CD4-positive, alpha-beta T cell treated with Interleukin-12 subunit alpha and Interleukin-12 subunit beta, for 1 hour (primary cell): ENCODE results near the gene WWOX.

Experiments used
- DNase-seq: peaks from one replicate; pipeline ENCODE4 v3.0.0-alpha.2; 2020

WWOX gene

DNA sequence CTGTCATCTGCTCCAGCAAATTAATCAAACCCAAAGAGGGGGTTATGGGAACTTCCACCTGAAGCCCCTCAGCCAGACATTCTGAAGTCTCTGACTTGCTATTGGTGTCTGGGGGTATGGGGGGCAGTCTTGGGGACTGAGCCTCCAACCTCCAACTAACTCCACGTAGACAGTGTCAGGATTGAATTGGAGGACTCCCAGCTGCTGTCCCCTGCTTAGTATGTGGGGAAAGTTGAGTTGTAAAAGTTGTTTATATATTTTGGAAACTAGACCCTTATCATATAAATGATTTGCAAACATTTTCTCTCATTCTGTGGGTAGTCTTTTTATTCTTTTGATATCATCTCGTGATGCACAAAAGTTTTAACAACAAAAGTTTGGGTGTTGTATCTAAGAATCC, 689.2 kb downstream of the WWOX start:
- DNase-seq, result no peak

DNA sequence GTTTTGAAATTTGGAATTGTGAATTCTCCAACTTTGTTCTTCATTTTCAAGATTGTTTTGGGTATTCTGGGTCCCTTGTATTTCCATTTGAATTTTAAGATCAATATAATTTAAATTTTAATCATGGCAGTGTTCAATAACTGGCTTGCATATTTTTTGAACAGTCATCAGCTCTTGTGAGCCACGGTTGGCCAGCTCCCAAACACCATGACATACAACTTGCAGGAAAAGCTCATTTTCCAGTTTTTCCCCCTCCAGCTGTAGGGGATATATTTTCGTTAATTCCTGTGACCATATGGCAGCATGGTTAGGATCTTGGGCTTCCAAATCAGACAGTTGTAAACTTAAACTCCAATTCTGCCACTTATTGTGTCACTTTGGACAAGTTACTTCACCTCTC, 690.1 kb downstream of the WWOX start:
- no peak for DNase-seq

DNA sequence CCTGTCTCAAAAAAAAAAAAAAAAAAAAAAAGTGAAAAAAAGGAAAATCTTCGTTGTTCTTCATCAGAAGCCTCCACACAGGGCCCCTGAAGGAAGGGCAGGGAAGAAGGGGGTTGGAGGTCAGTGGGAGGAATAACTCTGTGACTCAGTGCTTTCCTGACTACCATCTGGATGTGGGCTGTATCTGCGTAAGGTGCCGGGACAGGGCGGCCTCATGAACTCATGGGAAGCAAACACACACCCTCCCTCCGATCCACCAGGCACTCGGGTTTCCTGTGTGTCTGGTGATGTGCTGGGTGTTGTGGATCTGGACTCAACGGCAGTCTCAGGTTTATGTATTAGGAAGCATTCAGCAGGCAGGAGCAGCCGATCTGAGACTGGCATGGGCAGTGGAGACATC, 691.6 kb downstream of the WWOX start:
- no peak for DNase-seq

DNA sequence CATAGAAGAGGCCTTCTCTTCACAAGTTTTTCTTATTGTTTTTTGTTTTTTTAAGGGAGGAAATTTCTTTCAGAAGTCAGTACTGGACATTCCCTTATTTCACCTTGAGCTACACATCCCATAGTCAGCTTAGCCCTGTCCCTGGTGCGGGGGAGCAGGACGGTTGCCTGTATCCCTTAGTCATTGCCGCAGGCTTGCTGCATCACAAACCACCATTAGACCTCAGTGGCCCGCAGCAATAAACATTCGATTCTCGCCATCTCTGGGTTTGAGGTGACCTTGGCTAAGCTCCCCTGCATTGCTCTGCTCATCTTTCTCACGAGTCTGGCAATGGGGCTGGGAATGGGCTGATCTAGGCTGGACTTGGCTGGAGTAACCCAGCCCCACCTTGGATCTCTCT, 692.5 kb downstream of the WWOX start:
- DNase-seq, result no peak

DNA sequence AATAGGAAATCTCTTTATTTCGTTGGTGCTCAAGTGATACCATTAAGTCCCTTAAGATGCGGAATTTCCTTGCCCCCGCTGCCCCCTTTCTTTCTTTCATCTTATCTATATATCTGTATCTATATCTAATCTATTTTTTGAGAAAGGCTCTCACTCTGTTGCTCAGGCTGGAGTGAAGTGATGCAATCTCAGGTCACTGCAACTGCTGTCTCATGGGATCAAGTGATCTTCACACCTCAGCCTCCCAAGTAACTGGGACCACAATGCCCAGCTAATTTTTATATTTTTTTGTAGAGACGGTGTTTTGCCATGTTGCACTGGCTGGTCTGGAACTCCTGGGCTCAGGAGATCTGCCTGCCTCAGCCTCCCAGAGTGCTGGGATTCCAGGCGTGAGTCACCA, 693.5 kb downstream of the WWOX start:
- DNase-seq, result no peak

DNA sequence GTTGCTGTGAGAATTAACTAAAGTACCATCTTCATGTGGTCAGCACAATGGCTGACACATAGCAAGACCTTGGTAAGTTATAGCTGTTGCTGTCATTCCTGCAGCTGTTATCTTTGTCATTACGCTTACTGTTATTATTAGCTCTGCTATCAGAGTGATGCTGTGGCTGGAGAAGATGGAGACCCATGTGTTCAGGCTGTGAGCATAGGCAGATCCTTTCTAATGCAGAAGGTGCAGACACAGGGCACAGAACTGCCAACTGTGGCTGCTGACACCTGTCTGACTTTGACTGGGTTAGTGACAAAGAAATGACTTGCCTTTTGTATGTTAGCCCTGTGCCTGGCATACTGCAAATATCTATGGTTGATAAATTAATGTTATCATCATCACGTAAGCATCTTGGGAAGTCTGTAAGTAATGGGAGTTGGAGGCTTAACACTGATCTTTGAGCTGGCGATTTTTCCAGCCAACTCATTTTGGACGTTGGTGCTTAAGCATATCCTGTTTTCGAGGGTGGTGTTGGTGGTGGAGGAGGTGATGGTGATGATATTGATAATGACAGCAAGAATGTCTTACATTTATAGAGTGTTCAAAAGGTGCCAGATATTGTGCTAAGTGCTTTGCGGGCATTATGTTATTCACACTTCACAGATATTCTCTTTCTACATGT, 695.3 kb downstream of the WWOX start:
- peak; percentile 21 for DNase-seq

DNA sequence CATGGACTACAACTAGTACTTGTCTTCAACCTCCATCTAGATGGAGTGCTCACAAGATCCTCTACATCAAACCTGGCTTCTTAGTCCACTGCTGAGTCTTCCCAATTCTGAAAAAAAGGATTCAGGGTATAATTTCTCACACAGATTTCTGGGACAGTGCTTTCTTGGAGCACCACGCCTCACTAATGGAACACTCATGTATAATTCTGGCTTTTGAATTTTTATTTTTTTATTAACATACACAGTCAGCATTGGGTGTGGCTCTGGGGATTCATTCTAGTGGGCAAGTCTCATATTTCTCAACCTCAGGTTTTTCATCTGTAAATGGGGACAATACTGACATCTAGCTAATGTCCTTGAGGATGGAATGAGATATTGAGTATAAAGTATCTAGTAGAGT, 696.0 kb downstream of the WWOX start:
- no peak for DNase-seq

DNA sequence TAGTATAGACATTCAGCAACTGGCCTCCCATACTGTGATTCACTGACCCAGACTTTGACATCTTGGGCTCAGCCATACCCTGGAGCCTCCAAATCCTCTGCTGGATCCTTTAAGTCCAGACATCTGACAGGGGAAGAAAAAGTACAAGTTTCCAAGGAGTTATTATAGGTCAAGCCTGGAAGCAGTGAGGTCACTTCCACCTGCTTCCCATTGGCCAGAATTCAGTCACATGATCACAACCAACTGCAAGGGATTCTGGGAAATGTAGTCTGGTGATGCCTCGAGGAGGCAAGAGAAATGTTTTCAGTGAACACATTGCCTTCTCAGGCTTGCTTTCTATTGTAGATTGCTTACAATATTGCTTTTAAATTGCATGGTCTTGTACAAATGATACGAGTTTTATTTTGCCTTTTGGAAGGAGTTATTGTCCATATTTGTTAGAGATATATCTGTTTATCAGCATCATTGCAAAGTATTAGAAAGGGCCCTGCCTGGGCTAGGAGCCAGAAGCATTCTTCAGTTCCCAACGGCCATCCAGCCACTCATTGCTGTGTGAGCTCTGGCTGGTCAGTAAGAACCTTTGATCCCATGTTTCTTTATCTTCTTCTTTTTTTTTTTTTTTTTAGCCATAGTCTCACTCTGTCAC, 696.9 kb downstream of the WWOX start:
- peak; percentile 61 for DNase-seq

DNA sequence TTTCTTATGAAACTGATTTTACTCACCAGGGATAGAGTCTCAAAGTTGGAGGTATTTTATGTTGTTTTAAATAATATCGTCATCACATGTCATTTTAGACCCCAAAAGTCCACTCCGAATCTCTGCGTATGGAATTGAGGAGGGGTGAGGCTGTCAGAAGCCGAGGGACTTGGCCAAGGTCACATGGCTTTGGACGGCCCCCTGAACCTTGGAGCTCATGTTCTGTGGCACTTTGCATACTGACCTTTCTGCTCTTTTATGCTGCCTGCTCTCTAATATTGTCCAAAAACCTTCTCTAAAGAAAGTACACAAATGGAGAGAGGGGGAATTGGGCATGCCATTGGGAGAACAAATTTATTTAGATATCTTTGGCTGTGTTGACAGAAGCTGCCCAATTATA, 700.0 kb downstream of the WWOX start:
- DNase-seq, result no peak

DNA sequence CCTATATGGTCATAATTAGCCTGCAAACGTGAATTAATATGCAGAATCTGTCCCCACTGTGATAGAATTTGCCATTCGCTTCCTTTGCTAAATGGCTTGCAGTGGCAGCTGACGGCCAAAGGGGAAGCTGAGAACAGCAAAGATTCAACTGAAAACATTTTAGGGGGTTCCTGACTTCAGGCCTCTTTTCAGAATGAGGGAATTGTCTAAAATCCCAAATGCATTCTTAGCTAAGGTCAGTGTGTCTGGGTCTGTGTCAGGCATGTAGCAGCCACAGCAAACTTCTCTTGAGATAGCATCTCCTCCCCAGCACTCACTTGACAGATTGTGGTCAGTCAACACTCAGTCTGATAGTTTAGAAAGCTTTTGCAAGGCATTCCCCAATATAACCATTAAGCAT, 701.1 kb downstream of the WWOX start:
- no peak for DNase-seq

DNA sequence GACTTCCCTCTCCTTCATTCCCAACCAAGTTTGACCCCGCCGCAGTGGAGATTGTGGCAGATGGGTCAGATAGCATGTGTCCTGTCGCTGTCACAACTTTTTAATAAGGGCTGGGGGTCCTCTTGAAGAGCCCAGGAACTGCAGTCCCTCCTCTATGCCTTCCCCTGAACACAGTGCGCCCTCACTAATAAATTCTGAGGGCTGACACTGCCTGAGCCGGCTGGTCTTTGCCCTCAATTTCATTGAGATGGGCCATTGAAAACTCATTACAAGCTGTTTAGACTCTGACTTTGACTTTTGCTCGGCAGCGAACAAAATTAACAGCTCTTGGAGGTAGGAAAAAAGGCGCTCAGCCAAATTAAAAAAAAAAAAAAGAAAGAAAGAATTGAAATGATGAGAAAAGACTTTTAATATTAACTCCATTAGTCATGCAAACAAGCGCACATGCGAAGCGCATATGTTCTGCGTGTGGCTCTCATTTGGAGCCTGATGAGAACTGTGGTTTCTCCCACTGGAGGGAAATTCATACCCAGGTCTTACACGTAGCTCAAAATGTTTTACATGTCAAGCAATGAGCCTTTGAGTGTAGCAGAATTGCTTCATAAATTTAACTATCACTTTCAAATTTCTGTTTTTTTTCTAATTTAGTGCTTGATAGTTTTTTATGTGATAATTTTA, 704.7 kb downstream of the WWOX start:
- DNase-seq, result no peak

DNA sequence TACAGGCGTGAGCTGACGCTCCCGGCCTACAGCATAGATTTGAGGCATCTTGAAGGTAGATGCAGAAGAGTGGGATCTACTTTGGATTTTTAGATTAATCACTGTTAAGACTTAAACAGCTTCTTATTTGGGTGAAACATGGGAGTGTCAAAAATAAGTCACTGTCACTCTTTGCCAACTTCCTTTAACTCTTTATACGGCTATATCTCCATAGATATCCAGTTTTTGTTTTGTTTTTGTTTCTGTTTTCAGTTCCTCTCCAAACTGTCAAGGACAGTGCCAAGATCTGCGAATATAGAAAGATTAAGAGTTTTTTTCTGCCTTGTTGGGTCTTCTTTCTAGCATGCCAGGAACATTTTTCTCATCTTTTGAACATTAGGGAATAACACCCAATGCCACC, 706.1 kb downstream of the WWOX start:
- no peak for DNase-seq

DNA sequence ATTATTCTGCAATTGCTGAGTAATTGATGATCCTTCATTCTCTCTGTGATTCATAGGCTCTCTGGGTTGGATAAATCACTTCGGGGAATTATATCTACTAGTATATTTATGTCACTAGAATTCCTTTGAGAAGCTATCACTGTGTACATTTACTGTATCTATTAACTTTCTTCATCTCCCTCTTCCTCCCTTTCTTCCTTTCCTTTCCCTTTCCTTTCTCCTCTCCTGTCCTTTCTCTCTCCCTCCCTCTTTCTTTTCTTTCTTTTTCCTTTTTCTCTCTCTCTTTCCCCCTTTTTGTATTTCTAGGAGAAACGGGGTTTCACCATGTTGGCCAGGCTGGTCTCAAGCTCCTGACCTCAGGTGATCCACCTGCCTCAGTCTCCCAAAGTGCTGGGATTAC, 711.8 kb downstream of the WWOX start:
- no peak for DNase-seq

DNA sequence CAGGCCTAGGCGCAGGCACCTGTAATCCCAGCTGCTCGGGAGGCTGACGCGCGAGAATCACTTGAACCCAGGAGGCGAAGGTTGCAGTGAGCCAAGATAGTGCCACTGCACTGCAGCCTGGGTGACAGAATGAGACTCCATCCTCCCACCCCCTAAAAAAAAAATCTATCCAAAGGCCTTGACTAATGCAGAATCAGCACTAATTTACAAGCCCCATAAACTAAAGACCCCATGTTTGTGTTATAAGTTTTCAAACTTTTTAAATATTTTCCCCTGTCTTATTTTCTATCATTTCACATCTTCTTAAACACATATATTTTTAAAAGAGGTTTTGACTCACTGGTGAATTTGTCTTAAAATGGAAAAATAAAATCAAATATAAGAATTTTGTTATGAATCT, 713.1 kb downstream of the WWOX start:
- DNase-seq, result no peak

DNA sequence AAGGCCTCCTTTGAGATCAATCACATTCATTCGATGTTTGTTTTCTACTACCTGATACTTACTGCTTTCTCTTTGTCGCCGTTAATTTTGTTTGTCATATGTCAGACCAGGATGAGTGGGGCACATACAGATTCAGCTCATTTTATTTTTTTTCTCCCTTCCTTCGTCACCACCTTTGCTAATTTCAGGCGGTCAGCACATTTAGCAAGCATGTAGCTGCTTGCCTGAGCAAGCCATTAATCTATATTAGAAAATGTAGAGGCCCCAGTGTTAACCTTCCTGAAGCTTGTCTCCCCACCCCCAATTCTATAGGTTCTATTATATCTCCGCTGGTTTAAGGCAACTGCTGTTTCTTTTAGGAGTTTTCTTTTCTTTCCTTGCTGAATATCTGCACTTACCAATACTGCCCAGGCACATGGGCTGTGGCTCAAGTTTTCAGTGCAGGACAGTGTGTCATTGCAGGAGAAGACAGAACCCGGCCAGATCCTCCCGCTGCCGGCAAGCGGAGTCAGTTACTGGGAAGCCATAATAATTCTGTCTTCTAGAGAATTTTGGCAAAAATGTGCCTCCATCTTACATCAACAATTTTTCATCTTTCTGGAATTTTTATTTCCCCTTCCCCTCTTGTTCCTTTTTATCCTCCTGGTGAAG, 714.3 kb downstream of the WWOX start:
- no peak for DNase-seq

DNA sequence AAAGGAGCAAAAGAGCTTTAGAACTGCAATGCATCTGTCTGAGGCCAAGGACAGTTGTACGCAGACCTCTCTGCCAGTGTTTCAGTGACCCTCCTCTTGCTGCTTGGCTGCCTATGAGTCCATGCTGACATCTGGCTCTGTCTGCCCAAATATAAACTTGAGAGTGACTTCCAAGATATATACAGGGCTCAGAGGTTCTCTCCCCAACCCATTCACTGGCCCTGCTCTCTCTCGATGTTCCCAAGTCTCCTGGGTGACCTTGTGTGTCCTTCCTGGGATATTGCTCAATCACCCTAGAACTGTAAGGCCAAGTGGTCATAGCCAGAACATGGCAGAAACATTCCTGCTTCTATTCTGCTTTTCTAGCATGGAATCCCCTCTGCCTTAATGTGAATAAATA, 716.3 kb downstream of the WWOX start:
- DNase-seq, result no peak

DNA sequence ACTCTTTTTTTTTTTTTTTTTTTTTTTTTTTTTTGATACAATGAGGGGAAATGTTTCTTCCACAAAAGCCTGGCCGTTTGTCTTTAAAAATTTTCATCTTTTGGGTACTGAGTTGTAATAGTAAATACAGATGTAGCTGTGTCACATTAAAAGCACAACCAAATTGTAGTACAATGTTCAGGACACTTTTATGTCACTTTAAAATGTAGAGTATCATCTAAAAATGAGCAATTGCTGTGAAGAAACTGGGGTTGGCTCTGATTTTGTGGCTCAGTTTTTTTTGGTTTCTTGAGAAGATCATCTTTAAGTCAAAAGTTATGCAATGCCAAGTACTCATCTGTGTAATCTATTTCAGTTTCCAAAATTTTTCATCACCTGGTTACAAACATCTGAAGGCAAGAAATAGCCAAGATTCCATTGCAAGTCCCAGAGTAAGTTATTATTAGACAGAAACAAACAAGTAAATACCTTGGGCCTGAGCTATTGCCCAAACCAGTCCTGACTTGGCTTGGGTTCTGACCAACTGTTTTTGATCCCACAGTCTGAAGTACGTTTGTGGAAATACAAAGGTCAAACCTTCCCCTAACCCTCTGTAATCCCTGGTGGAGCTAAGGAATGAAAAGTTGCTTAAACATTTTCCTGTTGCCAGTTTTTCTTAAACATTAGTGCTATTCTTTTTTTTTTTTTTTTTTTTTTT, 717.2 kb downstream of the WWOX start:
- no peak for DNase-seq

DNA sequence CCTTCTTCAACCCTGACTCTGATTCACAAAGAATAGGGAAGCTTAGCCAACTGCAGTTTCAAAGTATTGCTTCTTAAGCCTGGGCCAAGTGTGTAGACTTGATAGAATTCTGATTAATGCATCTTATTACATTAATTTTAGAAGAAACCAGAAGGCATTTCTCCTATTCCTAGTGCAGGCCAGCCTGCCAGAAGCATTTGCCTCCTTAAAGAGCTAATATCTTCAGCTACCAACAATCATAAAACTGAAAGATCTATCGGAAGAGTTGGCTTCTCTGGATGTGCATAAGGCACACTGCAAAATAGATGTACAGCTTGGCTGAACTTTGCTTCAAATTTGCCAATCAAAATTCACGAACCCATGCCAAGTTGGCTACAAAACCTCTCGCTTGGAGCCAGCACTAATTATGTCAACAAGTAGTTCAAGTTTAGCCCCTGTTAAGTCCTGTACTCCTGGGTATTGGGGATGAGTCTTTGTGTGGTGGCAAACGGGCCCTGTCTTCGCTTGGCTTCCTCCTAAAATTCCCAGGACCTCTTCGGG, 717.8 kb downstream of the WWOX start:
- DNase-seq, result no peak

DNA sequence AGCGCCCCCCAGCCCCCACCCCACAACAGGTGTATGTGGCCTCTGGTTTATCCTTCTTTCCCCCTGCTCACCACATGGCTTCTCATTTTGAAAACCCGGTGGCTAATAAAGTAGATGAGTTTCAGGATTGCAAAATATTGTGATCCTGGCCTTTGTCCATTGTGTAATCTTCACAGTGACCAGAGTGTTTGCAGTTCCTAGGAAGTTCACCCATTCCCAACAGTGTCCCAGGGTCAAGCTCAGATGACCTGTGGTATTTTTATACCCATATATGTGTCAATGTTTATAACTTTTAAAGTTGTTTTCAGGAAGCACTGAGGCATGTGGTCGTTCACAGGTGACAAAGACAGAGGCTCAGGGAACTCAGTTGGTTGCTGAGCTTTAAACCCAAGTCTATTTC, 721.9 kb downstream of the WWOX start:
- DNase-seq, result no peak

DNA sequence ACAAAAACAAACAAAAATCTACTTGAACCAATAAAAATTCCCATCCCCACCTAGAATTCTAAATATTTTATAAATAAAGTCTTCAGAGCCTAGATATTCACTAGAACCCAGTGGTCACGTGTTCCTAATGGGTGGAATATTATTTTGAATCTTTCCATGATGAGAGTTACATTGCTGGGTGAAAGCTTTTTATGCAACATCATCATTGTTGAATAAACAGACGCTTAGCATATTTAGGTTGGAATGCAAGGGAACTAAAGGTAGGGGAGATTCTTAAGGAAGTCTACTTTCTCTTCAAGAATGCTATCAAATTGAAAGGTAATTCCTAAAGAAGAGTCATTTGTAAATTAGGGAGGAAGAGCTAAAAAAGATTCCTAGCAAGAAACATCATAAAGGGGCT, 723.1 kb downstream of the WWOX start:
- DNase-seq, result no peak

DNA sequence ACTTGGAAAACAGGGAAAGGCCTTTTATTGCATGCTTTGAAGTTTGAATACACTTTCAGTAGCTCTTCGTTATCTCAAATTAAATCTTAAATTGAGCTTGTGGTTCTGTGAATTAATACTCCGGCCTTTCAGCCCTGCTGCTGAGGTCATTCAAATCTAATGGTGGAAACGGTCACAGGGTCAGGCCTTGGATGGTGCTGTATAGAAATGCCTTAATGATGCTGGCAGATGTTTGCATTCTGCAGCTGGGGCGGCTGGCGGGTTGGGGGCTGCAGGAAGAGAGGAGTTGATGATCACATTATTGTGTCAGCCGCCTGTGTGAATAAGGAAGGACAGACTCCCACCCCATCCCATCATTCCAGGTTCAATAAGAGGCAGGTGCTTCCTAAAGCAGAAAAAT, 723.6 kb downstream of the WWOX start:
- DNase-seq, result no peak

DNA sequence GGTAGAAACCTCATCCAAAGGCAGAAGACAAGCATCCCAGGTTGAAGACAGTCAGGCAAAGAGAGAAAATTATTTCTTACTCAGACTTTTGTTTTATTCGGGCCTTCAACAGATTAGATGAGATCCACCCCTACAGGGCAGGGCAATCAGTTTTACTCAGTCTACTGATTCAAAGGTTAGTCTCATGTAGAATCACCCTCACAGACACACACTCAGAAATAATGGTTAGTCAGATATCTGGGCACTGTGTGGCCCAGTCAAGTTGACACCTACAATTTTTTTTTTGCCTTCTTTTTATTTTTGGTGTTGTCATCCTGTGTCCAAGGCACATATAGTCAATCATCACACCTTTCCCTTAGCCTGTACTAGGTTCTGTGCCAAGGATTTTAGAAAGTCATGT, 729.8 kb downstream of the WWOX start:
- no peak for DNase-seq

DNA sequence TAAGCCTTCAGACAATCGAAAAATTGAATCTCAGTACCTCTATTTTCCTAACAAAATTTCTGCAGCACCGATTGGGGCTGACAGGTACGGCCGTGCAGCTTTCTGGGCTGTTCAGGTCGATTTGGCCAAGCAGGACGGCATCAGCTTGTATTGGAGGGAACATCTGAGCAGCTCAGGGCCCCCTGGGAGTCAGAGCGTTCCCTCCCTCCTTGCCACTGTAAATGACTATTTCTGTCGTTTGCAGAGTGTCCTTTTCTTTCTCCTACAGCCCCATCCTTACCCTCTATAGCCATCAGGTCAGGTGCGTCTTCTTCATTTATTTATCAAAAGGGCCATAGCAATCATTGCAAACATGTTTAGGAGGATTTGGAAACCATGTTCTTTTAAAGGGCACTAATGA, 731.1 kb downstream of the WWOX start:
- DNase-seq, result no peak
